Fibroblast of skin of abdomen (primary cell): Measurements from ENCODE around the gene ATP6V1G2.
"Not testable (repeated sequence)": the region's sequence is repeated elsewhere in the genome, so short reads cannot be mapped to it uniquely, and the experiment has no call there.

Experiments used
- DNase-seq: peaks from one replicate; pipeline ENCODE4 v3.0.0-alpha.2; 2013

The ATP6V1G2 gene

GRCh38 chr6:31575952-31576685, 29.7 kb upstream of the ATP6V1G2 start:
- DNase-seq, result no peak

GRCh38 chr6:31575335-31575901, 29.0 kb upstream of the ATP6V1G2 start, which contains the start of gene TNF:
TNF (plus strand) TSS chr6:31575565; CDS start chr6:31575742, 177 bp downstream.
- DNase-seq, result no peak

GRCh38 chr6:31574106-31575061, 28.0 kb upstream of the ATP6V1G2 start:
- no peak for DNase-seq

GRCh38 chr6:31573239-31574105, 27.1 kb upstream of the ATP6V1G2 start:
- DNase-seq, result no peak

- DNase-seq, result no peak
Observed at GRCh38 chr6:31572041-31572911, 25.9 kb upstream of the ATP6V1G2 start, which contains the start of gene LTA. LTA (plus strand) TSS chr6:31572289; CDS start chr6:31572743, 454 bp downstream.

- no peak for DNase-seq
Observed at GRCh38 chr6:31569861-31570536, 23.6 kb upstream of the ATP6V1G2 start.

- DNase-seq, result no peak
Observed at GRCh38 chr6:31568537-31568961, 22.1 kb upstream of the ATP6V1G2 start.

GRCh38 chr6:31567531-31568370, 21.3 kb upstream of the ATP6V1G2 start:
- no peak for DNase-seq

- no peak for DNase-seq
Observed at GRCh38 chr6:31560697-31561058, 14.3 kb upstream of the ATP6V1G2 start.

GRCh38 chr6:31559958-31560696, 13.7 kb upstream of the ATP6V1G2 start:
- peak; percentile 34 for DNase-seq

- no peak for DNase-seq
Observed at GRCh38 chr6:31559606-31559957, 13.2 kb upstream of the ATP6V1G2 start.

GRCh38 chr6:31558631-31559500, 12.5 kb upstream of the ATP6V1G2 start:
- peak; percentile 53 for DNase-seq

- no peak for DNase-seq
Observed at GRCh38 chr6:31558318-31558625, 11.9 kb upstream of the ATP6V1G2 start.

GRCh38 chr6:31557443-31558317, 11.3 kb upstream of the ATP6V1G2 start:
- no peak for DNase-seq

- DNase-seq, result no peak
Observed at GRCh38 chr6:31556307-31556706, 9.9 kb upstream of the ATP6V1G2 start.

GRCh38 chr6:31551371-31551770, 5.0 kb upstream of the ATP6V1G2 start:
- not testable (repeated sequence) for DNase-seq

- DNase-seq, result no peak
Observed at GRCh38 chr6:31548544-31548873, 2.1 kb upstream of the ATP6V1G2 start.
